OCI-LY3 (cell line): ENCODE measurements around the gene GPC3.

Experiments used
- H2AFZ ChIP-seq: fragments of 200-600, 300-600 bp; shearing (Covaris generic); 2 replicates; pipeline ENCODE4 v1.6.0; 2014; ENCODE audit warnings: antibody characterized with exemption, low read depth, low read length
- H3K27ac ChIP-seq: fragments of 200-600, 300-600 bp; sonication (generic); 2 replicates; pipeline ENCODE4 v1.5.1; 2014; ENCODE audit warnings: mild to moderate bottlenecking, low read length, moderate library complexity, mixed read lengths
- H3K27me3 ChIP-seq: fragments of 200-600, 300-600 bp; sonication (generic); 2 replicates; pipeline ENCODE4 v1.6.1; 2014; ENCODE audit warnings: low read depth, low read length, mixed read lengths
- H3K36me3 ChIP-seq: fragments of 200-600, 300-600 bp; sonication (generic); replicated peaks from 2 replicates; pipeline ENCODE3; 2014; ENCODE audit warnings: low read depth, low read length, mixed read lengths
- H3K4me1 ChIP-seq: fragments of 300-600, 200-600 bp; sonication (generic); 2 replicates; pipeline ENCODE4 v1.6.1; 2014; ENCODE audit warnings: low read length, mixed read lengths
- H3K4me2 ChIP-seq: fragments of 200-600, 300-600 bp; sonication (generic); 2 replicates; pipeline ENCODE4 v1.6.1; 2014; ENCODE audit warnings: low read length, mixed read lengths
- H3K4me3 ChIP-seq: fragments of 300-600, 200-600 bp; sonication (generic); 2 replicates; pipeline ENCODE4 v1.5.1; 2014; ENCODE audit warnings: antibody characterized with exemption, mild to moderate bottlenecking, low read length, moderate library complexity
- H3K79me2 ChIP-seq: fragments of 300-600, 200-600 bp; shearing (Covaris generic); 2 replicates; pipeline ENCODE4 v1.6.1; 2014; ENCODE audit warnings: mild to moderate bottlenecking, low read length, mixed read lengths
- H3K9ac ChIP-seq: fragments of 300-600, 200-600 bp; shearing (Covaris generic); 2 replicates; pipeline ENCODE4 v1.6.0; 2014; ENCODE audit warnings: mild to moderate bottlenecking, low read length, moderate library complexity
- H3K9me3 ChIP-seq: fragments of 200-600, 300-600 bp; shearing (Covaris generic); 2 replicates; pipeline ENCODE4 v1.6.1; 2014; ENCODE audit warnings: low read length, mixed read lengths; ENCODE audit not compliant: insufficient read depth
- H4K20me1 ChIP-seq: fragments of 200-600, 300-600 bp; sonication (generic); 2 replicates; pipeline ENCODE4 v1.6.1; 2016; ENCODE audit warnings: low read length, mixed read lengths; ENCODE audit not compliant: insufficient read depth
- CTCF ChIP-seq: fragments of 200-600, 300-600 bp; sonication (generic); IDR thresholded peaks from 2 replicates; pipeline ENCODE4 v1.5.1; 2014; ENCODE audit warnings: antibody characterized with exemption, low read length, low read depth
- EZH2phosphoT487 ChIP-seq: fragments of 200-600 bp; shearing (Covaris generic); IDR thresholded peaks from 2 replicates; pipeline ENCODE4 v1.6.1; 2018; ENCODE audit warnings: antibody characterized with exemption, mixed run types, low read depth

Gene GPC3

GRCh38 chrX:133980832-133981588, 4.4 kb downstream of the GPC3 start:
- Histone ChIP-seq H3K9ac (no peak overlapping the region), H2AFZ (no peak overlapping the region), H3K36me3 (no peaks in the 10 kb centered on the region), H3K4me3 (no peak overlapping the region), H3K9me3 (no peaks in the 10 kb centered on the region), H4K20me1 (no peaks in the 10 kb centered on the region), H3K79me2 (no peaks in the 10 kb centered on the region), H3K4me1 (no peaks in the 10 kb centered on the region), H3K27ac (no peak overlapping the region), H3K27me3 (no peaks in the 10 kb centered on the region), H3K4me2 (no peak overlapping the region)
- TF ChIP-seq EZH2phosphoT487 (no peak), CTCF (no peak)

- no peak overlapping the region for H3K4me3 ChIP-seq
- no peaks in the 10 kb centered on the region for H3K27me3 ChIP-seq
- no peak overlapping the region for H3K9ac ChIP-seq
- no peaks in the 10 kb centered on the region for H4K20me1 ChIP-seq
- no peaks in the 10 kb centered on the region for H3K4me1 ChIP-seq
- no peaks in the 10 kb centered on the region for H3K79me2 ChIP-seq
- no peaks in the 10 kb centered on the region for H3K36me3 ChIP-seq
- H3K4me2 ChIP-seq, result no peak overlapping the region
- H3K27ac ChIP-seq, result no peak overlapping the region
- H3K9me3 ChIP-seq, result no peaks in the 10 kb centered on the region
- H2AFZ ChIP-seq, result no peak overlapping the region
- TF ChIP-seq CTCF, result no peak
- no peak for TF ChIP-seq EZH2phosphoT487
Measured at GRCh38 chrX:133980406-133980805, 5.0 kb downstream of the GPC3 start.

GRCh38 chrX:133979641-133980230, 5.7 kb downstream of the GPC3 start:
- Histone ChIP-seq H3K9me3 (no peaks in the 10 kb centered on the region), H4K20me1 (no peaks in the 10 kb centered on the region), H3K9ac (no peak overlapping the region), H3K4me3 (no peak overlapping the region), H3K36me3 (no peaks in the 10 kb centered on the region), H3K79me2 (no peaks in the 10 kb centered on the region), H3K4me1 (no peaks in the 10 kb centered on the region), H3K27ac (no peak overlapping the region), H3K4me2 (no peak overlapping the region), H3K27me3 (no peaks in the 10 kb centered on the region), H2AFZ (no peak overlapping the region)
- TF ChIP-seq EZH2phosphoT487, result no peak

GRCh38 chrX:133973704-133974103, 11.7 kb downstream of the GPC3 start:
- Histone ChIP-seq H2AFZ (no peak overlapping the region), H3K9me3 (no peaks in the 10 kb centered on the region), H3K4me1 (no peaks in the 10 kb centered on the region), H3K27ac (no peak overlapping the region), H3K9ac (no peak overlapping the region), H3K27me3 (no peaks in the 10 kb centered on the region; the same call in 1 of the 2 replicates), H4K20me1 (no peaks in the 10 kb centered on the region), H3K36me3 (no peaks in the 10 kb centered on the region), H3K79me2 (no peaks in the 10 kb centered on the region), H3K4me2 (no peak overlapping the region), H3K4me3 (no peak overlapping the region)
- TF ChIP-seq CTCF (no peak), EZH2phosphoT487 (no peak)
